HepG2 (cell line): Measurements from ENCODE around the gene USP8. TPM values are rescaled to one million over a fixed set of nuclear protein-coding genes. Genes with fewer than 3 reads are reported as not detected.

Source experiments
- ATAC-seq: fragments of 200-7000 bp; cut with Tn5 transposase; 3 replicates; pipeline ENCODE4 v1.9.1; 2020; ENCODE audit warnings: mild to moderate bottlenecking, moderate library complexity
- BruUV-seq: library from RNA; stranded (reverse); fragments of 400-500 nt; replicated peaks from 2 replicates; lab custom pipeline; 2021; lab: Mats Ljungman, UMichigan
- CTCF ChIA-PET: fragments of 300-600 bp; formaldehyde crosslinking; extraction: SDS; loops from one replicate; lab custom pipeline; 2021; ENCODE audit warnings: low total read pairs, inconsistent platforms, low intra/inter-chr PET ratio; lab: Yijun Ruan, JAX
- POLR2A ChIA-PET: fragments of 350-600 bp; sonication (Branson Sonifier 250); formaldehyde crosslinking; loops from one replicate; lab custom pipeline; 2020; ENCODE audit warnings: antibody characterized with exemption, inconsistent platforms; lab: Yijun Ruan, JAX
- DNase-seq: peaks from one replicate; pipeline ENCODE4 v3.0.0-alpha.2; 2015; ENCODE audit warnings: low spot score
- FAIRE-seq: peaks from 3 replicates; lab custom pipeline; 2011; peaks lifted over from hg19 to GRCh38; lab: Jason Lieb, UNC
- H2AFZ ChIP-seq: one replicate; pipeline ENCODE4 v1.6.1; 2011; ENCODE audit warnings: low read length, inconsistent platforms
- H3K27ac ChIP-seq: fragments of 300-600 bp; 3 replicates; pipeline ENCODE4 v1.8.0; 2011; ENCODE audit warnings: mixed run types, mild to moderate bottlenecking, mixed read lengths, low read length, inconsistent platforms; ENCODE audit not compliant: insufficient read depth; ENCODE audit errors: extremely low read length
- H3K27me3 ChIP-seq, 2 experiments: fragments of 200-600 bp in 1 of 2; 2 replicates in 1 of 2; 3 replicates in 1 of 2; pipeline versions ENCODE4 v1.6.0 to v1.8.0; 2011; ENCODE audit warnings: low read length in 2 of 2, mild to moderate bottlenecking in 2 of 2, moderate library complexity in 2 of 2, inconsistent platforms in 1 of 2; ENCODE audit not compliant: insufficient read depth in 2 of 2, control insufficient read depth in 1 of 2
- H3K36me3 ChIP-seq, 2 experiments: fragments of 200-600 bp in 1 of 2; replicated peaks in 1 of 2; 2 replicates in 1 of 2; 3 replicates in 1 of 2; pipeline versions ENCODE4 v1.5.1 to v1.8.0; 2011; ENCODE audit warnings: low read length in 2 of 2, inconsistent platforms in 1 of 2; ENCODE audit not compliant: insufficient read depth in 2 of 2, control insufficient read depth in 1 of 2
- H3K4me1 ChIP-seq: 2 replicates; pipeline ENCODE4 v1.5.1; 2012; ENCODE audit warnings: low read length, inconsistent platforms; ENCODE audit not compliant: insufficient read depth
- H3K4me2 ChIP-seq: 2 replicates; pipeline ENCODE4 v1.6.0; 2011; ENCODE audit warnings: low read depth, low read length, inconsistent platforms
- H3K4me3 ChIP-seq, 3 experiments: fragments of 200-600 bp in 1 of 3; sonication (generic), shearing (Covaris generic) in 1 of 3; replicated peaks in 1 of 3; 2 replicates each; pipeline ENCODE4 v1.5.1; 2011 to 2016; ENCODE audit warnings: low read length in 3 of 3, inconsistent platforms in 2 of 3, low read depth in 2 of 3, mild to moderate bottlenecking in 2 of 3, control low read depth in 1 of 3, mixed read lengths in 1 of 3; ENCODE audit not compliant: insufficient read depth in 1 of 3
- H3K79me2 ChIP-seq: one replicate; pipeline ENCODE4 v1.6.1; 2011; ENCODE audit warnings: low read length, inconsistent platforms; ENCODE audit not compliant: insufficient read depth
- H3K9ac ChIP-seq: 2 replicates; pipeline ENCODE4 v1.6.0; 2011; ENCODE audit warnings: mild to moderate bottlenecking, low read depth, low read length, inconsistent platforms; ENCODE audit not compliant: insufficient read depth
- H3K9me3 ChIP-seq: 2 replicates; pipeline ENCODE4 v1.5.1; 2012; ENCODE audit warnings: mild to moderate bottlenecking, low read length
- H4K20me1 ChIP-seq: 2 replicates; pipeline ENCODE4 v1.6.0; 2011; ENCODE audit warnings: inconsistent platforms, mild to moderate bottlenecking, low read length, moderate library complexity; ENCODE audit not compliant: insufficient read depth
- ATF4 ChIP-seq, 2 experiments: fragments of 450-650 bp in 1 of 2; sonication (generic) in 1 of 2; formaldehyde crosslinking; IDR thresholded peaks; 2 replicates each; pipeline versions ENCODE4 v1.5.0 to v1.8.0; 2020 to 2022; ENCODE audit warnings: mild to moderate bottlenecking in 1 of 2, missing genetic modification reagents in 1 of 2
- DRAP1 ChIP-seq: IDR thresholded peaks from 2 replicates; pipeline ENCODE4 v1.6.1; 2016; ENCODE audit warnings: missing genetic modification reagents, missing compliant biosample characterization
- GRHL1 ChIP-seq: sonication (generic); formaldehyde crosslinking; conservative IDR thresholded peaks from 2 replicates; pipeline ENCODE4 v1.8.0; 2022; ENCODE audit warnings: missing genetic modification reagents
- SIN3A ChIP-seq: IDR thresholded peaks from 2 replicates; pipeline ENCODE4 v1.6.1; 2011; ENCODE audit warnings: low read depth, mild to moderate bottlenecking, control low read depth, low read length, borderline replicate concordance
- ZNF33B ChIP-seq: sonication (generic); formaldehyde crosslinking; IDR thresholded peaks from 2 replicates; pipeline ENCODE4 v1.5.1; 2020; ENCODE audit warnings: mild to moderate bottlenecking, missing genetic modification reagents
- WGBS: methylation state at CpG from one replicate; pipeline ENCODE4 v1.1.6; 2017; ENCODE audit warnings: low lambda C conversion rate; 5-methylcytosine and 5-hydroxymethylcytosine counted together
- in situ Hi-C: cut with HindIII; loops from 2 replicates; pipeline ENCODE4 v1.10.0; 2017; ENCODE audit warnings: low pct_unique_long_range_greater_than_20kb; ENCODE audit not compliant: extremely low pct_ligation_motif_present
- intact Hi-C: fragments of 100-400 bp; cut with micrococcal nuclease; formaldehyde crosslinking; loops from one replicate; pipeline ENCODE4 v1.10.0; 2022; ENCODE audit not compliant: unreplicated experiment
- polyA plus RNA-seq, 8 experiments: library from polyadenylated mRNA; depleted of rRNA in 3 of 8; stranded (reverse) in 7 of 8; unstranded in 1 of 8; fragments of >200 nt; fragmentation: Illumina TruSeq in 4 of 8; extraction: Trizol in 4 of 8; gene quantifications; 2 replicates each; pipeline versions ENCODE4 v1.2.1 to v1.2.3, GENCODE V29; 2011 to 2016; ENCODE audit warnings: low read depth in 4 of 8, missing spikeins in 1 of 8, mixed read lengths in 1 of 8; ENCODE audit not compliant: insufficient read depth in 1 of 8
- total RNA-seq, 5 experiments: library from RNA; depleted of rRNA; stranded (reverse); fragments of >200 nt; fragmentation: Illumina TruSeq; extraction: Trizol; gene quantifications; 2 replicates each; pipeline ENCODE4 v1.2.3, GENCODE V29; 2016; ENCODE audit warnings: low read depth in 1 of 5

The USP8 gene
- total and polyA plus RNA-seq, 2 of the 13 experiments (the other 11 are each of a cell fraction or from before 2014, with no cell fraction given) = 36.4 to 50.7 TPM

- ATAC-seq (no peak), DNase-seq (no peak), FAIRE-seq (no peak)
- POLR2A ChIA-PET = no interaction called here
- WGBS = 96% methylated on average over 5 of the region's 5 CpGs
- CTCF ChIA-PET = no interaction called here
- no peak overlapping the region for H2AFZ ChIP-seq
- no peak overlapping the region for H3K4me3 ChIP-seq
- intact Hi-C loops (no loop called here), in situ Hi-C loops (no loop called here)
- H3K27ac ChIP-seq = no peak overlapping the region
- TF ChIP-seq SIN3A (no peak), DRAP1 (no peak), ATF4 (CRISPR knock-in tag; IDR thresholded peaks at IDR 0.05) (no peak), GRHL1 (CRISPR knock-in tag) (no peak), ZNF33B (CRISPR knock-in tag) (no peak)
- H3K4me2 ChIP-seq = no peak overlapping the region
- H3K4me1 ChIP-seq = peaks cover 24% of the 10 kb centered on the region
- H3K27me3 ChIP-seq = no peaks in the 10 kb centered on the region; a peak in 1 of 5 replicates
- no peaks in the 10 kb centered on the region for H3K9me3 ChIP-seq
- BruUV-seq = no TSS peak
- no peaks in the 10 kb centered on the region for H3K79me2 ChIP-seq
- H4K20me1 ChIP-seq = no peaks in the 10 kb centered on the region
- H3K9ac ChIP-seq = no peak overlapping the region
- no peaks in the 10 kb centered on the region for H3K36me3 ChIP-seq
These were observed 120.2 kb downstream of the USP8 start for GRCh38 chr15:50544368-50544767.
